CD4-positive, alpha-beta memory T cell (primary cell): ENCODE results near the gene WRAP73. TPM values are rescaled to one million over a fixed set of nuclear protein-coding genes. Genes with fewer than 3 reads are reported as not detected.

Experiments
- CTCF ChIA-PET: fragments of 350-600 bp; sonication (Branson Sonifier 250); formaldehyde crosslinking; loops from one replicate; lab custom pipeline; 2021; ENCODE audit warnings: inconsistent platforms; ENCODE audit not compliant: partially characterized antibody; lab: Charles Lee
- POLR2A ChIA-PET: fragments of 350-600 bp; sonication (Branson Sonifier 250); formaldehyde crosslinking; loops from one replicate; lab custom pipeline; 2021; ENCODE audit not compliant: partially characterized antibody; lab: Charles Lee
- DNase-seq, 5 donors: peaks; one replicate each; pipeline versions ENCODE4 v3.0.0 to v3.0.0-alpha.2; 2020 to 2022; ENCODE audit warnings: mixed read lengths in 1 of 5
- H3K27ac ChIP-seq: one replicate; pipeline ENCODE4 v1.7.0; 2013; ENCODE audit warnings: low read depth, low read length
- H3K27me3 ChIP-seq: 2 replicates; pipeline ENCODE4 v1.7.0; 2013; ENCODE audit warnings: mild to moderate bottlenecking, low read length, moderate library complexity; ENCODE audit not compliant: insufficient read depth
- H3K36me3 ChIP-seq: 2 replicates; pipeline ENCODE4 v1.7.0; 2013; ENCODE audit warnings: mild to moderate bottlenecking, low read length, moderate library complexity; ENCODE audit not compliant: insufficient read depth
- H3K4me1 ChIP-seq: 2 replicates; pipeline ENCODE4 v1.7.0; 2013; ENCODE audit warnings: mild to moderate bottlenecking, low read length, moderate library complexity; ENCODE audit not compliant: insufficient read depth
- H3K4me3 ChIP-seq, 2 donors: one replicate each; pipeline ENCODE4 v1.7.0; 2013; ENCODE audit warnings: low read length in 2 of 2, mild to moderate bottlenecking in 1 of 2
- H3K9me3 ChIP-seq, 2 donors: one replicate each; pipeline ENCODE4 v1.7.0; 2013; ENCODE audit warnings: low read length in 2 of 2, control low read depth in 1 of 2; ENCODE audit not compliant: control insufficient read depth in 1 of 2
- H3K27ac Mint-ChIP-seq, 7 donors: one replicate each; pipeline ENCODE4 v1.8.0; 2020 to 2021; ENCODE audit warnings: mixed read lengths in 7 of 7, mild to moderate bottlenecking in 6 of 7, inconsistent platforms in 3 of 7, moderate library complexity in 3 of 7
- H3K27me3 Mint-ChIP-seq, 2 donors: one replicate each; pipeline ENCODE4 v1.8.0; 2020 to 2021; ENCODE audit warnings: mixed read lengths in 2 of 2
- H3K36me3 Mint-ChIP-seq, 2 donors: one replicate each; pipeline ENCODE4 v1.8.0; 2020 to 2021; ENCODE audit warnings: mixed read lengths in 2 of 2, inconsistent platforms in 1 of 2, mild to moderate bottlenecking in 1 of 2
- H3K4me1 Mint-ChIP-seq, 4 donors: one replicate each; pipeline ENCODE4 v1.8.0; 2020 to 2021; ENCODE audit warnings: mixed read lengths in 4 of 4, mild to moderate bottlenecking in 1 of 4
- H3K4me3 Mint-ChIP-seq, 8 donors: one replicate each; pipeline ENCODE4 v1.8.0; 2020 to 2021; ENCODE audit warnings: mixed read lengths in 8 of 8, mild to moderate bottlenecking in 7 of 8, moderate library complexity in 6 of 8, inconsistent platforms in 3 of 8
- H3K9me3 Mint-ChIP-seq, 8 donors: one replicate each; pipeline ENCODE4 v1.8.0; 2020 to 2021; ENCODE audit warnings: mixed read lengths in 8 of 8, mild to moderate bottlenecking in 5 of 8, inconsistent platforms in 3 of 8, moderate library complexity in 1 of 8
- intact Hi-C: fragments of 100-400 bp; cut with micrococcal nuclease; formaldehyde crosslinking; loops from one replicate; pipeline ENCODE4 v1.15.1; 2023
- polyA plus RNA-seq, 2 donors: library from polyadenylated mRNA; unstranded; fragments of 300-500 nt; fragmentation: Illumina TruSeq; gene quantifications; one replicate each; pipeline ENCODE4 v1.2.3, GENCODE V29; 2021
- total RNA-seq, 2 experiments: library from RNA; stranded (reverse); gene quantifications; one replicate each; pipeline ENCODE4 v1.2.3, GENCODE V29; 2021

WRAP73 gene
- total and polyA plus RNA-seq, 4 experiments from 2014 or later, result 24.4 to 40.7 (median 34.6) TPM

DNA sequence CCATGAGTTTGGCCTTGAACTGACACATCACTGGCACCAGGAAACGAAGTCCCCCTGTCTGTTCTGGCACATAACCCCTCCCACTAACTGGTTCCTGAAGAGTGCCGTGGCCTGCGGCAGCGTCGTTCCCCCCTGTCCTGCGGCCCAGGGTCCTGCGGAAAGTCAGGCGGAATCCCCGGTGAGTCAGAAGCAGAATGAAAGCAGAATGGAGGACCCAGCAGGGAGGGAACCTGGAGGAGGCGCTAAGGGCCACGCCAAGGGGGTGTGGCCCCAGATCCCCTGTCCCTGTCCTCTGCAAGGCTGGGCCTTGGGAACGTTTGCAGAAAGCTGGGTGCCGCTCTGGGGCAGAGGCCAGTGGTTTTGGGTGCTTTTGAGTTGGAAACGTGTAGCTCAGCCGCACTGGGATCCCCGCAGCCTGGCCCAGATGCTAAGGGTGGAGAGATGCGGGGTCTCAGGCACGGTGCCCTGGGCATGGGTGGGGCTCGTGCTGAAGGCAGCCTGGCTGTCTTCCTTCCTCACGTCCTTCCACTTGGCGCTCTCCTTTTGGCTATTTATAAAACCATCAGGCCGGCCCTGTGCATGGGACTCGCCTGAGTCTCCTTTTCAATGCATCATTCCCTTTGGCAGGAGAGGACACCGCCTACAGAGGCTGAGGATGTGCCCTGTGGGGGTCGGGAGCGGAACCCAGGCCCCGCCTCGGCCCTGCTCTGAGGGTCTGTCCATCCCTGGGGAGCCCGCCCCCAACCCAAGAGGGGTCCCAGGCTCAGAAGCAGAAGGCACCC is 38.6 kb upstream of the WRAP73 start:
- no peaks in the 10 kb centered on the region for H3K36me3 ChIP-seq
- Mint-ChIP-seq H3K9me3 (no peaks in the 10 kb centered on the region), H3K36me3 (no peaks in the 10 kb centered on the region), H3K4me3 (no peak overlapping the region), H3K4me1 (peaks cover 0 to 2% (median under 1%) of the 10 kb centered on the region in 4 donors), H3K27ac (peak overlapping the region in 1 of 7 donors; percentile 76), H3K27me3 (peaks cover 4 to 10% of the 10 kb centered on the region in 2 donors)
- no peak overlapping the region for H3K4me3 ChIP-seq
- ChIA-PET CTCF (no interaction called here), POLR2A (no interaction called here)
- peak in 1 of 5 donors; percentile 13 for DNase-seq
- no peaks in the 10 kb centered on the region for H3K9me3 ChIP-seq
- no peak overlapping the region for H3K27ac ChIP-seq
- no peaks in the 10 kb centered on the region for H3K27me3 ChIP-seq
- intact Hi-C loops, result no loop called here
- no peaks in the 10 kb centered on the region for H3K4me1 ChIP-seq

DNA sequence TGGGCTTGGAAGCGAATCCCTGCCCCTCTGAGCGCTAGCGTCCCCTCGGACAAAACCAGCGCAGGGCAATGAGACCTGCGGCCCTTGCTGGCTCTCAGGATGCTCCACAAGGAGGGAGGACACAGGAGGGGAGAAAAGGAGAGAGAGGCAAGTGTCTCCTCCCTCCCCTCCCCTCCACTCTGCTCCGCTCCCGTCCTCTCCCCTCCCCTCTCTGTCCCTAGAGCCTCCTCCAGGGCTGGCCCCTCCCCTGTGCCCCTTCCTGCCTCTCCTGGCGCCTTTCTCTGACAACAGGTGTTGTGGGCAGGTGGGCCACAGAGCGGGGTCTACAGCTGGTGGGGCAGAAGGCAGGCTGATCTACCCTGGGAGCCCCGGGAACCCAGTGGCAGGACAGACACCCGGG is 37.6 kb upstream of the WRAP73 start:
- Histone ChIP-seq H3K9me3 (no peaks in the 10 kb centered on the region), H3K27me3 (no peaks in the 10 kb centered on the region), H3K36me3 (no peaks in the 10 kb centered on the region), H3K27ac (no peak overlapping the region), H3K4me1 (no peaks in the 10 kb centered on the region), H3K4me3 (no peak overlapping the region)
- POLR2A ChIA-PET, result no interaction called here
- no peak overlapping the region for H3K27ac Mint-ChIP-seq
- no peaks in the 10 kb centered on the region for H3K36me3 Mint-ChIP-seq
- peak in 1 of 5 donors; percentile 8 for DNase-seq
- intact Hi-C loops, result no loop called here
- CTCF ChIA-PET, result no interaction called here
- H3K27me3 Mint-ChIP-seq, result peaks cover 4 to 12% of the 10 kb centered on the region in 2 donors
- H3K4me1 Mint-ChIP-seq, result peaks cover 0 to 3% (median under 1%) of the 10 kb centered on the region in 4 donors
- no peaks in the 10 kb centered on the region for H3K9me3 Mint-ChIP-seq
- no peak overlapping the region for H3K4me3 Mint-ChIP-seq

DNA sequence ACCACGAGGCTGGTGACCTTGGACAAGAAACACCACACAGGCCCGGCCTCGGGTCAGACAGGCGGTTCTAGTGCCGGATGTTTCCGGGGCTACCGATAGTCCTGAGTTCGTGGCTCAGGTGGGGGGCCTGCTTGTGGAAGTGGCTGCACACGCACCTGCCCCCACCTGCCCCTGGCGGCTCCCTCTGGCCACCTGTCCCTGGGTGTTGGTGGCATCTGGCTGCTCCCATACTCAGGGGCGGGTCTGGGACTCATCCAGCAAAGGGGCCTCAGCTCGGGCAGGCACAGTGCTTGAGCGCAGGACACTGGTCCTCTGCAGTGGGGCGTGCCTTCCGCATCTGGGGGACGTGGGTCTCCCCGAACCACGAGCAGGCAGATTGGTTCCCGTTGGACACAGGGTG is 36.0 kb upstream of the WRAP73 start:
- intact Hi-C loops, result no loop called here

DNA sequence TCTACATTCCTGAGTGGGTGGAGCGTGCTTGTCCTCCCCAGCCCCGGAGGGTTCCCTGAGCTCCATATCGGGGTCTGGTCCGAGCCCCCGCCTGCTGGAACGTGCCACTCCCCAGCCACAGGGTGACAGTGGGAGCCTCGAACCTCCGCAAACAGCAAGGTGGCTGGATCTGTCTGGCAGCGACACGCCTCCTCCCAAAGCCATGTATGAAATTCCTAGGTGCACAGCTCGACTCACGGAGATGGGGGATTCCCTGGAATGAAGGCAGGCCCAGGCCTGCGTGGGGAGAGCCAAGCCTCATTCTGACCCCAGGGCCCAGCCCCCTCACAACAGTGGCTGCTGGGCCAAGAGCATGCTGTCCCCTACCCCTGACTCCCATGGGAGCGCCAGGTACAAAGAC is 35.3 kb upstream of the WRAP73 start:
- Histone ChIP-seq H3K4me3 (no peak overlapping the region), H3K9me3 (no peaks in the 10 kb centered on the region), H3K27me3 (no peaks in the 10 kb centered on the region), H3K27ac (no peak overlapping the region), H3K4me1 (no peaks in the 10 kb centered on the region), H3K36me3 (no peaks in the 10 kb centered on the region)
- Mint-ChIP-seq H3K36me3 (no peaks in the 10 kb centered on the region), H3K27ac (no peak overlapping the region), H3K4me1 (peaks cover 0 to 2% (median under 1%) of the 10 kb centered on the region in 4 donors), H3K9me3 (no peaks in the 10 kb centered on the region), H3K4me3 (no peak overlapping the region), H3K27me3 (peaks cover 1 to 9% of the 10 kb centered on the region in 2 donors)
- CTCF ChIA-PET, result no interaction called here
- DNase-seq, result peak in 1 of 5 donors; percentile 10
- POLR2A ChIA-PET, result no interaction called here
- intact Hi-C loops, result no loop called here

More for the DNA sequence above, 36.0 kb upstream of the WRAP73 start:
- no peak overlapping the region for H3K27ac ChIP-seq
- Mint-ChIP-seq H3K9me3 (no peaks in the 10 kb centered on the region), H3K27ac (no peak overlapping the region), H3K27me3 (peaks cover 1 to 9% of the 10 kb centered on the region in 2 donors), H3K4me3 (no peak overlapping the region), H3K36me3 (no peaks in the 10 kb centered on the region), H3K4me1 (peaks cover 0 to 2% (median 0%) of the 10 kb centered on the region in 4 donors)
- H3K4me3 ChIP-seq, result no peak overlapping the region
- H3K9me3 ChIP-seq, result no peaks in the 10 kb centered on the region
- POLR2A ChIA-PET, result no interaction called here
- no peaks in the 10 kb centered on the region for H3K36me3 ChIP-seq
- H3K4me1 ChIP-seq, result no peaks in the 10 kb centered on the region
- DNase-seq, result peak in 1 of 5 donors; percentile 38
- no peaks in the 10 kb centered on the region for H3K27me3 ChIP-seq
- CTCF ChIA-PET, result no interaction called here

DNA sequence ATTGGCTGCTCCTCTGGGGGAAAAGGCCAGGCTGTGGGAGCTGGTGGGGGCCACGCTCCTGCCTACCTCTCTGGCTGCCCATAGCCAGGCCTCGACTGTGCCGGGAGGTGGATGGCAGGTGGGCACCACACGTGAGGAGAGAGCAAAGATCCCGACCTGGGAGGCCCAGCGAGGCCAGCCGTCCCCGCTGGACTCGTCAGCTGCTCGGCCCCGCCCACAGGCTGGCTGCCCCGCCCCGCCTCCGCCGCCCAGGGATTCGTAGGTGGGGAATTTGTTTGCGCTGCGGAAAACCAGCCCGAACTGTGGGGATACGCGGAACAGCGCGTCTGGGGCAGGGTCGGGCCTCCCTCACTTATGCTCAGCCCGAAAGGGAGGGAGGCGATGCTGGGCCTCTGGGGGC is 34.1 kb upstream of the WRAP73 start:
- Histone ChIP-seq H3K36me3 (no peaks in the 10 kb centered on the region), H3K9me3 (no peaks in the 10 kb centered on the region), H3K4me1 (no peaks in the 10 kb centered on the region), H3K27ac (no peak overlapping the region), H3K4me3 (no peak overlapping the region), H3K27me3 (no peaks in the 10 kb centered on the region)
- ChIA-PET POLR2A (no interaction called here), CTCF (no interaction called here)
- intact Hi-C loops, result no loop called here
- H3K36me3 Mint-ChIP-seq, result no peaks in the 10 kb centered on the region
- H3K27ac Mint-ChIP-seq, result no peak overlapping the region
- H3K27me3 Mint-ChIP-seq, result peaks cover 3 to 13% of the 10 kb centered on the region in 2 donors
- peak in 1 of 5 donors; percentile 22 for DNase-seq
- H3K9me3 Mint-ChIP-seq, result peaks cover 0 to 2% (median 0%) of the 10 kb centered on the region in 8 donors
- peaks cover 0 to 11% (median 2%) of the 10 kb centered on the region in 4 donors for H3K4me1 Mint-ChIP-seq
- no peak overlapping the region for H3K4me3 Mint-ChIP-seq

DNA sequence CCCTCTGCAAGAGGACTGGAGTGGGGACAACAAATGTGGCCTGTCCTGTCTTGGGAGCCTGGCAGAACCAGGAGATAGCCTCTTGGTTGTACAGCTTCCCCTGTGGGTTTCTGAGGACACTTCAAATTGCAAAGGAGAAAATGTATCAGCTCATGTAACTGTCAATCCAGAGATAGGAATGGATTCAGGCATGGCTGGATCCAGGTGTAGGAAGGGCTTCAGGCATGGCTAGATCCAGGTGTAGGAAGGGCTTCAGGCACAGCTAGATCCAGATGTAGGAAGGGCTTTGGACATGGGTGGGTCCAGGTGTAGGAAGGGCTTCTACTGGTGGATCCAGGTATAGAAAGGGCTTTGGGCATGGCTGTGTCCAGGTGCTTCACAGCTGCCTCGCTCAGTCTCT is 33.3 kb upstream of the WRAP73 start:
- Mint-ChIP-seq H3K9me3 (peaks cover 0 to 2% (median 0%) of the 10 kb centered on the region in 8 donors), H3K36me3 (no peaks in the 10 kb centered on the region), H3K27me3 (peaks cover 3 to 13% of the 10 kb centered on the region in 2 donors), H3K4me1 (peaks cover 0 to 12% (median 2%) of the 10 kb centered on the region in 4 donors), H3K27ac (no peak overlapping the region), H3K4me3 (no peak overlapping the region)
- ChIA-PET CTCF (no interaction called here), POLR2A (no interaction called here)
- H3K4me3 ChIP-seq, result no peak overlapping the region
- intact Hi-C loops, result no loop called here
- no peaks in the 10 kb centered on the region for H3K36me3 ChIP-seq
- DNase-seq, result peak in 1 of 5 donors; percentile 12
- no peak overlapping the region for H3K27ac ChIP-seq
- no peaks in the 10 kb centered on the region for H3K9me3 ChIP-seq
- H3K27me3 ChIP-seq, result no peaks in the 10 kb centered on the region
- H3K4me1 ChIP-seq, result no peaks in the 10 kb centered on the region

DNA sequence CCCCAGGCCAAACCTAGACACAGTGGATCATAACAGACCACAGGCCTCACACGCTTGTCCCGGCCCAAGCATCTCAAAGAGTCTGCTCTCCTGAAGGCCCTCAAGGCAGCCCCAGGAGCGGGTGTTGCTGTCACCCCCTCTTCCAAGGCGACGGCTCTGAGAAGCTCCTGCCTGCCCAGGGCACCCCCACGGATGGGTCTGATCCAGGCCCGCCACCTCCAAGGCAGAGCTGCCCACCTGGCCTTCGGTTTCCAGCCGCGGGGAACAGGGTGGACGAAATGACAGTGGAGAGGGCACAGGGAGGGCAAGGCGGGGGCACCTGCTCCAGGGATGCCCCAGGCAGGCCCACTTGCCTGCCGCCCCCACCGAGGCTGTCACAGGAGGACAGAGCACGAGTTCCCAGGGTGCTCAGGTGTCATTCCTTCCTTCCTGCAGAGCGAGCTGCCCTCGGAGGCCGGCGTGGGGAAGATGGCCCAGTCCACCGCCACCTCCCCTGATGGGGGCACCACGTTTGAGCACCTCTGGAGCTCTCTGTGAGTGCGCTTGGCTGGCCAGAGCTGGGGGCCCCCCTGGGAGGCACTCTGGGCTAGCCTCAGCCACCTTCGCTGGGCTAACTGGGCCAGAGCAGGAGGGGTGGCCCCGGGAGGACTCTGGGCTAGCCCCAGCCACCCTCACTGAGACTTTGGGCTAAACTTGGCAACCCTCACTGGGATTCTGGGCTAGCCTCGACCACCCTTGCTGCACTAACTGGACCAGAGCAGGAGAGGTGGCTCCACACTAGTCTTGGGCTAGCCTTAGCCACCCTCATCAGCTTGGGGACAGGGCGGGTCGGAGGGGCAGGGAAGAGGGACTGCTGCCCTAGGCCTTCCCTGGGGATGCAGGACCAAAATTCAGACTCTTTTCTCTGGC is 32.2 kb upstream of the WRAP73 start:
- POLR2A ChIA-PET, result no interaction called here
- CTCF ChIA-PET, result no interaction called here

More for the DNA sequence above, 32.2 kb upstream of the WRAP73 start:
- Mint-ChIP-seq H3K4me1 (peaks cover 0 to 23% (median 7%) of the 10 kb centered on the region in 4 donors), H3K9me3 (peaks cover 0 to 2% (median 0%) of the 10 kb centered on the region in 8 donors), H3K27me3 (peaks cover 3 to 12% of the 10 kb centered on the region in 2 donors), H3K36me3 (no peaks in the 10 kb centered on the region), H3K4me3 (no peak overlapping the region), H3K27ac (no peak overlapping the region)
- DNase-seq, result peak in 1 of 5 donors; percentile 9
- intact Hi-C loops, result no loop called here
- H3K27me3 ChIP-seq, result no peaks in the 10 kb centered on the region
- no peak overlapping the region for H3K27ac ChIP-seq
- peaks cover 7% of the 10 kb centered on the region for H3K4me1 ChIP-seq
- no peaks in the 10 kb centered on the region for H3K9me3 ChIP-seq
- H3K4me3 ChIP-seq, result no peak overlapping the region
- no peaks in the 10 kb centered on the region for H3K36me3 ChIP-seq
